CD4-positive, alpha-beta T cell treated with Interleukin-21 for 1 hour (primary cell): Measurements from ENCODE around the gene GAR1.
"Not testable (repeated sequence)": the region's sequence is repeated elsewhere in the genome, so short reads cannot be mapped to it uniquely, and the experiment has no call there.

Source experiments
- DNase-seq: peaks from one replicate; pipeline ENCODE4 v3.0.0-alpha.2; 2020

The GAR1 gene

DNA sequence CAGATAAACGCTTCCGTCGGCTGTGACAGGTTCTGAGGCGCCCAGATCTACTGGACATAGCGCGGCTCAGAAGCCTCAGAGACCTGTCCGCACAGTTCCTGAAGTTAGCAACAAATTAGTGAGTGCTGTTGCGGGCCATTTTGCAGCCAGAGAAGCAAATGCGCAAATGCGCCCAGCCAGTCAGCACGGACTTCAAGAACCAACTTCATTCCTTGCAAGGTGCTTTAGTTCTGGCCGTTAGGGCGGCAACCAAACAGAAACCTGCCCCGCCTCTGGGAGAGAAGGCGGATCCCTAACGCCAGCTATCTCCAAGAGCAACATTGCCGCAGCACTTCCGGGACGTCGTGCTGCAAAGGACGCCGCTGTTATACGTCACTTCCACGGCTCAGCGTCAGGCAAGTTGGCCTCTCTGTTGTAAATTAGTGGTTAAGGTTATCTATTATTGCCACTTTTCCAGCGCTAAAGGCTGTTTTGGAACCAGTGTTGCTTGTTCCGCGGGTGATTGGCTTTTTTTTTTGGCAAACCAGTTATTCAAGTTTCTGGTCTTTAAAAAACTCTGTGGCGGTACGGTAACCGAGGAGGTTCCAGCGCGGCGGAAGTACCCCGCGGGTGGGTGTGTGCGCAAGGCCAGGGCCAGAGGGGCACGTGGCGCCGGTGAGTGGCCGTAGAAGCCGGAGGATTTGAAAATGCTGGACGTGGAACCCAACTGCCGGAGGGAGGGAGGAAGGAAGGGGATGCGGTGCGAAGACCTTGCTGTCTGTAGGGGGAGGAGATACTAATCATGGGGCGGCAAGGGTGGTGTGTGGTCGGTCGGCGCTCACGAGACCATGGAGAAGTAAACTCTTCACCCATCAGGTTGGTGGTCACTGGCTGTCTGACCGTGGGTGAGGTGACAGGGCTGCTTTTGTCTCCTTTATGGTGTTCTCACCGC lies at the start of gene GAR1:
Gene GAR1 (plus strand): TSS at position 612 of the 931 bp plus-strand sequence. CDS start 403 bp downstream, outside the sequence.
- peak; percentile 90 for DNase-seq

GRCh38 chr4:109782092-109782491 lies 33.5 kb upstream of the GAR1 start:
- not testable (repeated sequence) for DNase-seq

- no peak for DNase-seq
These were observed 28.7 kb upstream of the GAR1 start for GRCh38 chr4:109786846-109787245.

DNA sequence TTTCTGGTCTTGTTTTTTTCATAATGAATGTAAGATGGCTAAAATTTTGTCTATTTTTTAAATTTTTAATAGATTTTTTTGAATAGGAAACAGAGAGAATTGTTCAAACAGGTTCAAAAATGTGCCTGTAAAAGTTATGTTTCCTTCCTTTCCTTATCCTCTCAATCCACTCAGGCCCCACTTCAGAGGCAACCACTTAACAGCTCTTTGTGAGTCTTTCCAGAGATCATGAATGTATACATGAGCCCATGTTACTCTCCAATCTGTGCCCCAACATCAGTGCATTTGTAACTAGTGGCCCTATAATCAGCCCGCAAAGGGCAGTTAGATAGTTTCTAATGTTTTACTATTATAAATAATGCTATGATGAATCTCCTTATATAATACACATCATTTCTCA lies 27.8 kb upstream of the GAR1 start:
- no peak for DNase-seq

DNA sequence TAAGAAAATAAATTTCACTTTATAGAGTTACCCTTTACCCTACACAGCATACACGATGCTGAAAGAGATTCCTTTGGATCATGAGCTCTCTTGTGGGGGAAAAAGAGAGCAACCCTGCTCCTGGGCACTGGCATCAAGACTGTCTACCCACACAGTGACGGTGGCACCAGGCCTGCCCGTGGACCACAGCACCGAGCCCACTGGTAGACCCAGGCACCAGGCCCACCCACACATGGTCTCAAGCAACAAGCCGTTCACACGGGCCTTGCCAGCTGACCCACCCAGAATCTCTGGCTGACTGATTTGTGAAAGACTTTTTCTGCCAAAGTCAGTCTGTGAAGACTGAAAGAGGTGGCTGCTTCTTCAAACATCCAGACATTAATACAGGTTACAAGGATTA lies 20.5 kb upstream of the GAR1 start:
- DNase-seq, result no peak

DNA sequence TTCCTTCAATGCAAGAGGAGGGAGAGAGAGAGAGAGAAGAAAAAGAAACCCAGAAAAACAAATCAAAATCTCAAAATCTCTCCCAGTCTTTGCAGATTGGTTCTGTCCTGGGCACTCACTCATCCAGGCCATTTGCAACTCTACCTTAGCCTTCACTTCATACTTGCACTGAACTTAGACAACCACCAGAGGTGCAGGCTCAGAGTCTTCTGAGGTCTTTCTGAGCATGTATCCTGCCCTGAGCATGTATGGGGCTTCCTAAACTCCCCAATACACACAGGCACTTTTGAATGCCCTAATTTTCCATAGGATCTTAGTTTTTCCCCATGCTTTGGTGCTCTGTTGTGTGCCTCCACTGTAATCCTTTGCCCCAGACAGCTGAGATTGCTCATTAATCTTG lies 16.7 kb upstream of the GAR1 start:
- DNase-seq, result no peak

- DNase-seq, result no peak
These were observed 14.3 kb upstream of the GAR1 start for GRCh38 chr4:109801099-109801789.

DNA sequence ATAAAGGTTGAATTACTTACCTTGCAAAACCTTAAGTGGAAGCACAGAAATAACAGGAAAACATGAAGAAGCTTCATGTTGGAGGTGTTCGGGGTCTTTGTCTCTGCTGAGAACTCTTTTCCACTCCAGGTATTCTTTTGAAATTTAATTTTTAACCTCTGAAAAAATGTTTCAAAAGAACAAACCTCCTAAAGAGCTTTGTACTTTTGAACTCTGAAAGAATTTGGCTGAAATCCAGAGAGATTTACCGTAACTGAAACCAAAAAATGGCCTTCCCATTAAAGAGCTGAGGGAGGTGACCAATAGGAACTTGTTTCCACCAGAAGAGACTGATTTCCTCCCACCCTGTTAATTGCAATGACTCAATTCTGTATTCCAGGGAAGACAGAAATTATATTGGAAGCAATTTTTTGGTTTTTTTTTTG lies 13.7 kb upstream of the GAR1 start, which contains the start of gene CFI:
Gene CFI (minus strand): TSS at position 105 of the 425 bp plus-strand sequence. CDS start 28 bp downstream, at position 77.
- DNase-seq, result no peak

DNA sequence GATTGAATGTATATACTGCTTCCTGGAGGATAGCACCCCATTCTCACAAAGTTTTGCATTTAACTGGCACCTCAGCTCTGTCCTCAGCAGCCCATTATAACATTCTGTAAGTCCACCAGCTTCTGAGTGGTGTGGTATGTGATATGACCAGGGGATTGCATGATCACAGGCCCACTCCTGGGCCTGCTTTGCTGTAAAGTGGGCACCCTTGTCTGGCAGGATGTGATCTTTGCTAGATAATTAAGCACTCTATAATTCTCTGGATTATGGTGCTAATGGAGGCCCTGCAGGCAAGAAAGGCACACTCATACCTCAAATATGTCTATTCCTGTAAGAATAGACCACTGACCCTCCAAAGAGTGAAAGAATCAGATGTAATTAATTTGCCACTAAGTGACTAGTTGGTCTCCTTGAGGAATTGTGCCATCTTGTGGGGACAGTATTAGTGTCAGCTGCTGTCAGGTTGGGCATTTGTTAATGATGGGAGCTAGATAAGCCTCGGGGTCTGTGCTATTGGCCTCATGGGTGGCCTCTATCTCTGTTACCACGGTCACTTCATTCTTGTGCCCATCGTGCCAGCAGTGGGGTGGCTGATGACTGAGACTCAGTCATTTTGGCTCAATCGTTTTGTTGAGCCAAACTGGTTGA lies 11.5 kb upstream of the GAR1 start:
- DNase-seq, result peak; percentile 48

DNA sequence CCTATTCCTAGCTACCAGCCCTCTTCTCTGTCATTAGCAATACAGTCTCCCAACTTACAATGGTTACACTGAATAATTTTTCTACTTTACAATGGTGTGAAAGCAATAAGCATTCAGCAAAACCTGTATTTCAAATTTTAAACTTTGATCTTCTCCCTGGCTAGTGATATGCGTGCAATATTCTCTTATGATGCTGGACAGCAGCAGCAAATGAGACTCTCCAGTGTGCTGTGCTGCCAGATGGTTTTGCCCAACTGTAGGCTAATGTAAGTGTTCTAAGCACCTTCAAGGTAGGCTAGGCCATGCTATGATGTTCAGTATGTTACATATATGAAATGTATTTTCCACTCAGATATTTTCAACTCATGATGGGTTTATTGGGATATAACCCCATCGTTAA lies 5.9 kb upstream of the GAR1 start:
- no peak for DNase-seq

DNA sequence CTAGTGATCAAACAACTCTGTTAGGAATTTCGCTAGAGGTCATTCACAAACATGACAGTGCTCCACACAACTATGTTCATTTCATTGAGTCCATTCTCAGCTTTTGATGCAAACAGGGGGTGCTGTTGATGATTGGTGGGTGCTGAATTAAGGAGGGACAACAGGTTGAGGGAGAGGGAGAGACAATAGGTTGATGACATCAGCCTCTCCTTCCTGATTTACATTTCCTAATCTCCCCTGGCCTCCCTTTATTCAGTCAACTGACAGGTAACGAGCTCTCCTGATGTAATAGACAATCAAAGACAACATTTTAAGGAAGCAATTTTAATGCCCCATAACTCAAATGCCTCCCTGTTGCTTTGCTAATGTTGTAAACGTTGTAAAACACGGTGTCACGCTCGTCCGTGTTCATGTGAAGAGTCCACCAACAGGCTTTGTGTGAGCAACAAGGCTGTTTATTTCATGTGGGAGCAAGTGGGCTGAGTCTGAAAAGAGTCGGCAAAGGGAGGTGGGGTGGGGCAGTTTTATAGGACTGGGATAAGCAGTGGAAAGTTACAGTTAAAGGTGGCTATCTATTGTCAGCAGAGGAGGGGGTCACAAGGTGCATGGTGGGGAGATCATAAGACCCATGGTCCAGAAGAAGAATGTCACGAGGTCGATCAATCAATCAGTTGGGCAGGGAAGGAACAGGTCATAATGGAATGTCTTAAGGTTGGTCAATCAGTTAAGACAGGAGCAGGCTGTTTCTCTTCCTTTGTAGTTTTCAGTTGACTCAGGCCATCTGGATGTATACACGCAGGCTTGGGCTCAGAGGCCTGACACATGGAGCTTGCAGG lies 4.8 kb upstream of the GAR1 start:
- DNase-seq, result no peak

DNA sequence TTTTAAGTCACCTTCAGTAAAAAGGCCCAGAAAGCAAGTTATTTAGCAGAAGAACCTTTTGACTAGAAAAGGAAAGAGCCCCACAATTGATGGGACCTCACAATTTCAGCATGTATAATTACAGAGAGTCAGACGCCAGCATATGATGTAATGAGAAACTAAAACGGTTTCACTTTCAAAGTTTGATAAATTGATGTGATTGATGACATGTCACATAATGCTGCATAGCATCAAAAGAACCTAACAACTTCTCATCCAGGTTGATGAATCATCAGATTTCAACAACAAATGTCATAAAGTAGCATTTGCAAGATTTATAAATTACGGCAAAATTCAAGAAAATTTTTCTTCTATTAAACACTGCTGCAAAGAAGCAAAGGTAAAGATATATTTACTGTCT lies 3.9 kb upstream of the GAR1 start:
- DNase-seq, result no peak

DNA sequence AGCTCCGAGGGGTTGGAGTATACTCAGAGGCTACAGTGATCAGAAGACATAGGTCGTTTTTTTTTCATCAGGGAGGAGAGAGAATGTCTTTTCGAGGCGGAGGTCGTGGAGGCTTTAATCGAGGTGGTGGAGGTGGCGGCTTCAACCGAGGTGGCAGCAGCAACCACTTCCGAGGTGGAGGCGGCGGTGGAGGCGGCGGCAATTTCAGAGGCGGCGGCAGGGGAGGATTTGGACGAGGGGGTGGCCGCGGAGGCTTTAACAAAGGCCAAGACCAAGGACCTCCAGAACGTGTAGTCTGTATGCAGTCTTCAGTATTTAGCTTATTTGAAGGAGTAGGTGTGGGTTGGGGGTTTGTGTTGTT lies 500 bp downstream of the GAR1 start:
- DNase-seq, result peak; percentile 59

DNA sequence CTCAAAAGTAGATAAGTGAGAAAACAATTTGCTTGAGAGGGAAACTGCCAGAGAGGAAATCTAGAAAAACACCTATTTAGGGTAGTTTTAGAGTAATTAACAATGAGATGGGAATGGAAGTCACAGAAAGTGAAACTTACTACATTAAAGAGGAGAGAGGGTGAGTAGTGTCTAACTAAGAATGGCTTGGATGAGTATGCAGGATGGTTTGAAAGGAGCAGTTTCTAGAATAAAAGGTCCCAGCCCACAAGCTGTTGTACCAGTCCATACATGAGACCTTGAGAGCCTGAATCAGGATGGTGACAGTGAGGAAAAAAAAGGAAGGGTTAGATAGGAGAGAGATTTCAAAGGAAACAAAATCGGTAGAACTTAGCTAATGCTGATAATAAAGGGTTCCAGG lies 1.3 kb downstream of the GAR1 start:
- DNase-seq, result no peak

DNA sequence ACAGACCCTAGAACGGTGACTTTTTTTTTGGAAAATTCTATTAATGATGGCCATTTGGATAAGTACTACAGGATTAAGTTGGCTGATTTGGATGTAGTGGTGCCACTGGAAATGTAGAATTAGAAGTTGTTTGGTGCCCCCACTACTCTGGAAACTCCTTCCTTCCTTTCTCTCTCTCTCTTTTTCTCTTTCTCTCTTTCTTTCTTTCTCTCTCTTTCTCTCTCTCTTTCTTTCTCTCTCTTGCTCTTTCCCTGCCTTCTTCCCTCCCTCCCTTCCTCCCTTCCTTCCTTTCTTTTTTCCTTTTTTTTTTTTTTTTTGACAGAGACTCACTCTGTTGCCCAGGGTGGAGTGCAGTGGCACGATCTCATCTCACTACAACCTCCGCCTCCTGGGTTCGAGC lies 2.7 kb downstream of the GAR1 start:
- no peak for DNase-seq

- DNase-seq, result no peak
These were observed 5.0 kb downstream of the GAR1 start for GRCh38 chr4:109820563-109820962.

- DNase-seq, result no peak
These were observed 5.6 kb downstream of the GAR1 start for GRCh38 chr4:109821185-109821584.

- DNase-seq, result peak; percentile 37
These were observed 11.2 kb downstream of the GAR1 start for GRCh38 chr4:109826719-109827118.

DNA sequence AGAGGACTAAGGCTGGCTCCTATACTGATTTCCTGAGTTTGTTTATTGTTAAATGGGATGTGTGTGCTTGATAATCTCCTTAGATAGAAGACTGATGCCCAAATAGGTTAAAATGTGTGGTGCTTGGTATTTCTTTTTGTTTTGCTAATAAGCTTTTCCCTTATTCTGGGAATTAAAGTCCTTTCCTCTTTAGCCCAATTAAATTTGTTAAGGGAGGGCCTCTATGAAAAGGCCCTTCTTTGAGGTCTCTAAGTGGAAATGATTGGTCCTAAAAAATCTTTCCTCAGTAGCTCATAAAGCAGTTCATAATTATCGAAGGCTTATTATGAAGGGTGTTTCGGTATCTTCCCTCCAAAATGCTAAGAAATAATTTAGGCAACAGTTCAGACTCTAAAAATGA lies 12.1 kb downstream of the GAR1 start, which contains the start of gene RRH:
Gene RRH (plus strand): TSS at position 301 of the 400 bp plus-strand sequence. CDS start 56 bp downstream, at position 357.
- DNase-seq, result no peak

DNA sequence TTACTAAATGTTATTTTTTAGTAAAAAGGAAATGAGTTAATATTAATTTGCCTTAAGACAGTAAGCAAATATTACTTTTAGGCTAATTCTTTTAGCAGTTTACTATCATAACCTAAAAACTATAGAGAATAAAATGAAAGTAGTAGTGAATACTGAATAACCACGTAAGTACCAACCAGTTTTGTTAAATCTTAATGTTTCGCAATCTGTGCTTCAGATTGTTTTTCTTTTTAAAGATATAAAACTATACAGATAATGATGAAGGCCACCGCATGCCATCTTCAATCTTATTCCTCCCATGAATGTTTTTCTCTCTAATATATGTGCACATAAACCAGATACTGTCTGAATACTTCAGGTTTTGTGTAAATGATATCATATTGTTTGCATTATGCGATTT lies 18.2 kb downstream of the GAR1 start:
- no peak for DNase-seq

- DNase-seq, result no peak
These were observed 21.4 kb downstream of the GAR1 start for GRCh38 chr4:109836985-109837384.

DNA sequence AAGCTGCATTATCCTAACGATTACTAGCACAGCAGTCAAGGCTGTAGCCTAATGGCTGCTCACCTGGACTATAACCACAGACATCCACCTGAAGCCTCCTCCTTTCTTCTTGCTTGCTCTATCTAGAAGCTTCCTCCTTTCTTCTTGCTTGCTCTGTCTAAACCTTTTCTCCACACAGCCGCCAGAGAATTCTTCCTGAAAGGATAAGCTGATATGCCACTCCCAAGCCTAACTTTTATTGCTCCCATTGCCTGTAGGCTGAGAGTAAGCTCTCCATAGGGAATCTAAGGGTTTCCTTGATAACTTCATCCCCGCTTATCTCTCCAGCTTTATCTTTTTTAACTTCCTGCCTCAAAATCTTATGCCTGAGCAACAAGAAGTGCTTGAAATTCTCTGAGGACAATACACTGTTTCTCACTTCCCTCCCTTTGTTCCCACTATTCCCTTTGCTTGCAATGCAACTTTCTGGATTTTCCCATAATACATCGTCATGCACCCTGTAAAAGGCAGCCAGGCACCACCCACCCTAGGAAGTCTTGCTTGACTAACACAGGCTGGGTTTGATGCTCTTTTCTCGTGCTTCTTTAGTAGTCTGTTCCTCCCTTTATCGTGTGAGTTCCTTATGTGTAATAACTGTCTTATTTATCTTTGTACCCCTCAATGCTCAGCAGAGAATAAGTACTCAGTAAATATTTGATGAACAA lies 31.0 kb downstream of the GAR1 start:
- no peak for DNase-seq
